ENCODE data around the gene BBS1. TPM values are rescaled to one million over a fixed set of nuclear protein-coding genes. Genes with fewer than 3 reads are reported as not detected.
"Not testable (repeated sequence)": the region's sequence is repeated elsewhere in the genome, so short reads cannot be mapped to it uniquely, and the experiment has no call there.

The BBS1 gene
- total RNA-seq (10 to 100 TPM; 17.0 to 41.6 (median 34.9) TPM), total RNA-seq (0.53 to 6.1 (median 2.8) reads per million in 29 experiments)
- total RNA-seq (2013) = 20.9 TPM

DNA sequence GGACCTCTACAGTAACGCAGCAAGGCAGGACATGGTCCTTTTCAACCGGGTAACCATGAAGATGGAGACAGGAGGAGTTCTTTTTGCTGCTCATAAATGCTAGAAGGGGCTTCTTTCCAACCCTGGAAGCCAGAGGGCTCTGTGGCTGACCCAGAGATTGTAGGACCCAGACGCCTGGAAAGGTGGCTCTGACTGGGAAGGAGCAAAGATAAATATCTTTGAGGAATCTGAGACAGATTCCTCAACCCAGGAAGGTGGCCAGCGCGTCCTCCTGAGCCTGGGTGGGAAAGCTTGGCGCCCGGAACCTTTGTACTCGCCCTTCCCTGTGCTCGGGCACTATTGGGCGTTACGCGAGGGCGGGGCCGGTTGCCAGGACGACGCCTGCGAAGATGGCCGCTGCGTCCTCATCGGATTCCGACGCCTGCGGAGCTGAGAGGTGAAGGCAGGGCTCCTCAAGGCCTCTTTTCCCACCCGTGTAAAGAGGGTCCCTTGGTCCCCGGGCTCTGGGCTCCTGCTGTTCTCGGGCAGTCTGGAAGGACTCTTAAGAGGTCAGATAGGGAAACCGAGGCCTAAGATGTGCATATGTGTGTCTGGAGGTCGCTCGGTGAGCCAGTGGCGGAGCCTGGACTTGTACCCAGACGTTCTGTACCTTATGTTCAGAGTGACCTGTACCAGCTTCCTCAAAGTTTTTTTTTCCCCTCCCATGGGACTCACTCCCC is at the start of gene BBS1:
BBS1 (plus strand) TSS at position 365 of the 719 bp plus-strand sequence; CDS start at position 390, 25 bp downstream.
- Mint-ChIP-seq H3K27ac (peak within 1 kb of the TSS; percentile 46 to 69), H3K36me3 (peaks cover 5% of the 10 kb centered on the region), H3K4me3 (peak within 1 kb of the TSS; percentile 86 to 88 (median 87)), H3K4me1 (peaks cover 15 to 19% (median 17%) of the 10 kb centered on the region in 3 donors), H3K27me3 (no peaks in the 10 kb centered on the region), H3K9me3 (no peaks in the 10 kb centered on the region)
- Histone ChIP-seq H3K4me1 (ENCODE audit: control insufficient read depth in 1 of 2, extremely low read depth in 1 of 2, insufficient read depth in 2 of 2, low read length in 2 of 2) (peaks cover 7 to 13% of the 10 kb centered on the region in 2 experiments), H3K36me3 (ENCODE audit: control insufficient read depth in 2 of 2, extremely low read depth in 1 of 2, insufficient read depth in 1 of 2, low read length in 1 of 2) (peaks cover 3 to 16% of the 10 kb centered on the region in 2 donors), H3K9me3 (no peaks in the 10 kb centered on the region), H3K4me3 (ENCODE audit: control insufficient read depth in 1 of 2, extremely low read depth in 1 of 2, low read length in 1 of 2) (peak within 1 kb of the TSS; percentile 60 to 90), H3K27ac (ENCODE audit: low read length) (no peak within 1 kb of the TSS), H3K27me3 (replicated peaks in 1 of 2; ENCODE audit: control insufficient read depth in 2 of 2, extremely low read depth in 1 of 2, insufficient read depth in 2 of 2, low read length in 1 of 2) (no peaks in the 10 kb centered on the region)
- peak; percentile 97 to 99 (median 98) for ATAC-seq (replicated peaks in 1 of 4)
- ChIA-PET POLR2A (interaction anchor here (0.5 to 0.6 kb wide), 3 partner anchors 44 to 109 kb away, joined by 3 to 8 read pairs (median 4); partner anchors contain the start of gene PELI3 (in 1 of the 2)), CTCF (interaction anchor here (0.6 to 1.2 kb wide), 4 partner anchors 10 to 787 kb away, joined by 3 to 8 read pairs (median 6); no protein-coding TSS in a partner anchor)
- peak; percentile 62 to 88 (median 77) for DNase-seq
- 2% methylated on average over 27 of the region's 31 CpGs for WGBS (ENCODE audit: insufficient coverage)

DNA sequence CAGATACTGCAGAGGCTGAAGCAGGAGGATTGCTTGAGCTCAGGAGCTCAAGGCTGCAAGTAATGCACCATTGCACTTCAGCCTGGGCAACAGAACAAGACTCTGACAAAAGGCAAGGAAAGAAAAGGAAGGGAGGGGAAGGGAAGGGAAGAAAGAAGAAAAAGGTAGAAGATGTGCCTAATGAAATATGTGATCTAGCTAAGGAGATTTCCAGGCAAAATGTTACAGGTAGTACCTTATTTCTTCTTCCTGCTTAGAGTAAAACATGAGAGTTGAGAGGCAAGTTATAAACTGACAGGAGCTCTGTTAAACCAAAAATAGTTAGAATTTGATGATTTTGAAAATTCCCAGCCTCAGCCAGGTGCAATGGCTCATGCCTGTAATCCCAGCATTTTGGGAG is 48.4 kb upstream of the BBS1 start:
- ChIA-PET POLR2A (interaction anchor here in 1 of 2 donors (0.7 kb wide), 1 partner anchor 82 kb away, joined by 6 read pairs; no protein-coding TSS in a partner anchor), CTCF (interaction anchor here (0.5 to 1.2 kb wide), 2 partner anchors 23 to 80 kb away, joined by 3 to 4 read pairs; partner anchors contain the start of gene MRPL11 (in 1 of the 2))
- Histone ChIP-seq H3K4me1 (ENCODE audit: control insufficient read depth in 1 of 2, extremely low read depth in 1 of 2, insufficient read depth in 2 of 2, low read length in 2 of 2) (peaks cover 2 to 13% of the 10 kb centered on the region in 2 experiments), H3K4me3 (ENCODE audit: control insufficient read depth in 1 of 2, extremely low read depth in 1 of 2, low read length in 1 of 2) (no peak overlapping the region), H3K27me3 (replicated peaks in 1 of 2; ENCODE audit: control insufficient read depth in 2 of 2, extremely low read depth in 1 of 2, insufficient read depth in 2 of 2, low read length in 1 of 2) (peaks cover 0 to 2% of the 10 kb centered on the region in 2 experiments), H3K27ac (ENCODE audit: low read length) (no peak overlapping the region), H3K36me3 (ENCODE audit: control insufficient read depth in 2 of 2, extremely low read depth in 1 of 2, insufficient read depth in 1 of 2, low read length in 1 of 2) (no peaks in the 10 kb centered on the region), H3K9me3 (no peaks in the 10 kb centered on the region)
- Mint-ChIP-seq H3K27me3 (no peaks in the 10 kb centered on the region), H3K27ac (no peak overlapping the region), H3K4me3 (no peak overlapping the region), H3K4me1 (peaks cover 7 to 17% (median 12%) of the 10 kb centered on the region in 3 donors), H3K9me3 (peaks cover 0 to 5% (median 0%) of the 10 kb centered on the region in 3 donors), H3K36me3 (no peaks in the 10 kb centered on the region)
- no peak for DNase-seq
- no peak for ATAC-seq (replicated peaks in 1 of 4)

DNA sequence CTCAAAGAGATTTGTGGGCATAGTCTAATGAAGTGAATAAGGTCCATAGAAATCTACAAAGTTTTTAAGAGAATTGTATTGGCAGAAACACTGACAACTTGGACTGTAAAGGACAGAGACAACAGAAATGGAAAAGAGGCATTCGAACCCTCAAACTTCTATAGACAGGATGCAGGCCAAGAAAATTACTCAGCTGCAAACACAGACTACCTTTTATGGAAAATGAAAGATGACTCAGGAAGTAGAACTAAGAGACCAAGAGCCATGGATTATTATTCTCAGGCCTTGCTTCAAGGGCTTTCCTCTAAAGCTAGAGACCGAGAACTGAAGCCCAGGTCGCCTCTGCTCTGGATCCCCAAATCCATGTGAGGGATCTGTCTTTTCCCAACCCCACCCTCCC is 47.5 kb upstream of the BBS1 start:
- DNase-seq = no peak

DNA sequence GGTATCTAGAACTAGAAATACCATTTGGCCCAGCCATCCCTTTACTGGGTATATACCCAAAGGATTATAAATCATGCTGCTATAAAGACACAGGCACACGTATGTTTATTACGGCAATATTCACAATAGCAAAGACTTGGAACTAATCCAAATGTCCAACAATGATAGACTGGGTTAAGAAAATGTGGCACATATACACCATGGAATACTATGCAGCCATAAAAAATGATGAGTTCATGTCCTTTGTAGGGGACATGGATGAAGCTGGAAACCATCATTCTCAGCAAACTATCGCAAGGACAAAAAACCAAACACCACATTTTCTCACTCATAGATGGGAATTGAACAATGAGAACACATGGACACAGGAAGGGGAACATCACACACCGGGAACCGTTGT is 46.3 kb upstream of the BBS1 start:
- H3K9me3 ChIP-seq; H3K36me3 ChIP-seq (ENCODE audit: control insufficient read depth in 2 of 2, extremely low read depth in 1 of 2, insufficient read depth in 1 of 2, low read length in 1 of 2); POLR2A ChIA-PET; H3K27ac Mint-ChIP-seq; H3K27me3 ChIP-seq (replicated peaks in 1 of 2; ENCODE audit: control insufficient read depth in 2 of 2, extremely low read depth in 1 of 2, insufficient read depth in 2 of 2, low read length in 1 of 2); H3K9me3 Mint-ChIP-seq; H3K36me3 Mint-ChIP-seq; H3K4me3 ChIP-seq (ENCODE audit: control insufficient read depth in 1 of 2, extremely low read depth in 1 of 2, low read length in 1 of 2); H3K4me3 Mint-ChIP-seq; CTCF ChIA-PET; H3K27me3 Mint-ChIP-seq; ATAC-seq (replicated peaks in 1 of 4); H3K27ac ChIP-seq (ENCODE audit: low read length); DNase-seq: not testable (repeated sequence)
- no CpG with 5 or more reads among the region's 5 CpGs for WGBS (ENCODE audit: insufficient coverage)
- peaks cover 7 to 24% of the 10 kb centered on the region in 2 experiments for H3K4me1 ChIP-seq (ENCODE audit: control insufficient read depth in 1 of 2, extremely low read depth in 1 of 2, insufficient read depth in 2 of 2, low read length in 2 of 2)
- peaks cover 20 to 33% (median 25%) of the 10 kb centered on the region in 3 donors for H3K4me1 Mint-ChIP-seq

More for the DNA sequence above, 47.5 kb upstream of the BBS1 start:
- H3K9me3 Mint-ChIP-seq = peaks cover 0 to 5% (median 0%) of the 10 kb centered on the region in 3 donors
- no peak overlapping the region for H3K27ac ChIP-seq (ENCODE audit: low read length)
- no peaks in the 10 kb centered on the region for H3K36me3 ChIP-seq (ENCODE audit: control insufficient read depth in 2 of 2, extremely low read depth in 1 of 2, insufficient read depth in 1 of 2, low read length in 1 of 2)
- peaks cover 7 to 21% of the 10 kb centered on the region in 2 experiments for H3K4me1 ChIP-seq (ENCODE audit: control insufficient read depth in 1 of 2, extremely low read depth in 1 of 2, insufficient read depth in 2 of 2, low read length in 2 of 2)
- no peak overlapping the region for H3K27ac Mint-ChIP-seq
- 75% methylated on average over 2 of the region's 3 CpGs for WGBS (ENCODE audit: insufficient coverage)
- no peak overlapping the region for H3K4me3 Mint-ChIP-seq
- H3K27me3 ChIP-seq (replicated peaks in 1 of 2; ENCODE audit: control insufficient read depth in 2 of 2, extremely low read depth in 1 of 2, insufficient read depth in 2 of 2, low read length in 1 of 2) = peaks cover 0 to 2% of the 10 kb centered on the region in 2 experiments
- no peaks in the 10 kb centered on the region for H3K36me3 Mint-ChIP-seq
- H3K4me1 Mint-ChIP-seq = peaks cover 14 to 24% (median 19%) of the 10 kb centered on the region in 3 donors
- no peaks in the 10 kb centered on the region for H3K27me3 Mint-ChIP-seq
- no peak overlapping the region for H3K4me3 ChIP-seq (ENCODE audit: control insufficient read depth in 1 of 2, extremely low read depth in 1 of 2, low read length in 1 of 2)
- H3K9me3 ChIP-seq = no peaks in the 10 kb centered on the region
- ChIA-PET POLR2A (no interaction called here), CTCF (no interaction called here)
- ATAC-seq (replicated peaks in 1 of 4) = no peak

DNA sequence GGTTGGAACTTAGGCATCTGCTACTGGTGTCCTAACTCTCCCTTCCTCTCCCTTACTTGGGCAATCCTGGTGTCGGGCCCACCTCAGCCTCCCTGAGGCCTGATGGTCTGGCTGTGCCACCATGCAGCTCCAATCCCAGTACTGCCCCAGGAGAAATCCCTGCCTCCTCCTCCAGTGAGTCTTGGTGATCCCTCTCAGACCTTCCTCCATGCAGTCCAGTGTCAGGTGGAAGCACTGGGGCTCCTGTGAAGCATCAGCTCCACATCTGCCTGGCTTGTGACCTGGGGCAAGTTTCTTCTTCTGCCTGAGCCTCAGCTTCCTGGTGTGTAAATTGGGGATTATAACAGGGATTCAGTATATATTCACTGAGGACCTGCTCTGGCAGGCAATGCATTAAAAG is 45.5 kb upstream of the BBS1 start:
- DNase-seq (no peak), ATAC-seq (replicated peaks in 1 of 4) (no peak)
- ChIA-PET POLR2A (interaction anchor here (0.5 to 0.6 kb wide), 2 partner anchors 34 to 205 kb away, joined by 3 to 4 read pairs; no protein-coding TSS in a partner anchor), CTCF (no interaction called here)
- Mint-ChIP-seq H3K4me1 (peaks cover 20 to 30% (median 25%) of the 10 kb centered on the region in 3 donors), H3K4me3 (peak overlapping the region in 2 of 3 donors; percentile 28 to 88), H3K9me3 (peaks cover 0 to 5% (median 0%) of the 10 kb centered on the region in 3 donors), H3K36me3 (no peaks in the 10 kb centered on the region), H3K27me3 (no peaks in the 10 kb centered on the region), H3K27ac (peak overlapping the region in 1 of 2 donors; percentile 55)
- Histone ChIP-seq H3K27ac (ENCODE audit: low read length) (no peak overlapping the region), H3K27me3 (replicated peaks in 1 of 2; ENCODE audit: control insufficient read depth in 2 of 2, extremely low read depth in 1 of 2, insufficient read depth in 2 of 2, low read length in 1 of 2) (no peaks in the 10 kb centered on the region), H3K9me3 (no peaks in the 10 kb centered on the region), H3K4me1 (ENCODE audit: control insufficient read depth in 1 of 2, extremely low read depth in 1 of 2, insufficient read depth in 2 of 2, low read length in 2 of 2) (peaks cover 7 to 24% of the 10 kb centered on the region in 2 experiments), H3K4me3 (ENCODE audit: control insufficient read depth in 1 of 2, extremely low read depth in 1 of 2, low read length in 1 of 2) (no peak overlapping the region), H3K36me3 (ENCODE audit: control insufficient read depth in 2 of 2, extremely low read depth in 1 of 2, insufficient read depth in 1 of 2, low read length in 1 of 2) (no peaks in the 10 kb centered on the region)
- WGBS (ENCODE audit: insufficient coverage) = 100% methylated on average over 1 of the region's 1 CpG

DNA sequence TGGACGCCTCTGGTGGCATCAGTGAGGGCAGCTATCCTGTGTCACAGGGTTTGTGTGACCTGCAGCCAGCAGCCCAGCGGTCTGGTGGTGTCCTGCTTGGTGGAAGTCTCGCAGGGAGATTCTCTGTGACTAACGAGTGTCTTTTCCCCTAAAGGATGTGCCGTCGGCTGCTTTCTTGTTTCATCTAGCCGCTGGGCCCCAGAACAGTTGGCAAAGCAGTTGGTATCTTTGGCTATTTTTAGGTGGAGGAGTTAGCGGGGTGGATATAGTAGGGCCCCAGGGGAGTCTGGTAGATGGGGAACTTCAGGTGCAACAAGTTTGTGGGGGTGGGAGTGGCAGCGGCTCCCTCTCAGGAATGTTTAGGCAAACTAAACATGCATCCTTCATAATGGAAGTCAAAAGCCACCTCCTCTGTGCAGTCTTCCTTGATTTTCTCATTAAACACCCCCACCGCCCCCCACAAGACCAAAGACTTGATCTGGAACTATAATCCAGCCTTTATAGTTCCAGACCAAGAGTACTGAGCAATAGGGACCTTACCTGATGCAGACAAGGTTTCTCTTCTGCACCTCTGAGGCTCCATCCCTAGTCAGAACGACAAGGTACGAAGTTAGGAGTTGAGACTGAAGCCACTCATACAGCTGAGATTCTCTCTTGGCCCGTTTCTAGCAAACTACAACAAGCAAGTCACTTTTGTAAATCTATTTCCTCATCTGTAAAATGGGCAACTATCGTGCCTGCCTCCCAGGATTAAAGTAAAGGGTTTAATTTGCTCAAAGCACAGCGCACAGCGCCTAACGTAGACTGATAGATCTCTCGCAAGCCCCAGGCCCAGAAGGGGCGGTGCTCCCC is 44.8 kb upstream of the BBS1 start:
- peaks cover 0 to 5% (median 0%) of the 10 kb centered on the region in 3 donors for H3K9me3 Mint-ChIP-seq
- DNase-seq = no peak
- H3K27me3 Mint-ChIP-seq = no peaks in the 10 kb centered on the region
- POLR2A ChIA-PET = interaction anchor here in 1 of 2 donors (1.1 kb wide), 1 partner anchor 15 kb away, joined by 7 read pairs; the partner anchor contains the start of gene DPP3
- Histone ChIP-seq H3K4me1 (ENCODE audit: control insufficient read depth in 1 of 2, extremely low read depth in 1 of 2, insufficient read depth in 2 of 2, low read length in 2 of 2) (peaks cover 7 to 24% of the 10 kb centered on the region in 2 experiments), H3K9me3 (no peaks in the 10 kb centered on the region), H3K27ac (ENCODE audit: low read length) (peak overlapping the region; percentile 94), H3K27me3 (replicated peaks in 1 of 2; ENCODE audit: control insufficient read depth in 2 of 2, extremely low read depth in 1 of 2, insufficient read depth in 2 of 2, low read length in 1 of 2) (no peaks in the 10 kb centered on the region), H3K4me3 (ENCODE audit: control insufficient read depth in 1 of 2, extremely low read depth in 1 of 2, low read length in 1 of 2) (peak overlapping the region; percentile 2 to 70), H3K36me3 (ENCODE audit: control insufficient read depth in 2 of 2, extremely low read depth in 1 of 2, insufficient read depth in 1 of 2, low read length in 1 of 2) (no peaks in the 10 kb centered on the region)
- ATAC-seq (replicated peaks in 1 of 4) = no peak
- 73% methylated on average over 10 of the region's 19 CpGs for WGBS (ENCODE audit: insufficient coverage)
- CTCF ChIA-PET = interaction anchor here in 1 of 2 donors (1.4 to 1.7 kb wide), 3 partner anchors 13 to 27 kb away, joined by 6 to 13 read pairs (median 12); partner anchors contain the start of genes DPP3 and MRPL11
- H3K27ac Mint-ChIP-seq = peak overlapping the region; percentile 80 to 91
- H3K4me1 Mint-ChIP-seq = peaks cover 20 to 30% (median 25%) of the 10 kb centered on the region in 3 donors
- peaks cover 5% of the 10 kb centered on the region for H3K36me3 Mint-ChIP-seq
- H3K4me3 Mint-ChIP-seq = peak overlapping the region; percentile 82 to 88 (median 83)
